GM12864 (cell line): ENCODE data around the gene RCOR1.
"Not testable (repeated sequence)": the region's sequence is repeated elsewhere in the genome, so short reads cannot be mapped to it uniquely, and the experiment has no call there.

Source experiments
- DNase-seq: peaks from one replicate; pipeline ENCODE4 v3.0.0-alpha.2; 2011; ENCODE audit warnings: low read depth
- H3K4me3 ChIP-seq: 2 replicates; pipeline ENCODE4 v1.5.1; 2011; ENCODE audit warnings: mild to moderate bottlenecking, low read depth, low read length, control low read depth
- TF ChIP-seq, protein P1 (sequence below): IDR thresholded peaks from 2 replicates; pipeline ENCODE4 v1.5.1; 2011; ENCODE audit warnings: low read depth, mild to moderate bottlenecking, moderate library complexity, low read length, control low read depth, inconsistent platforms; ENCODE audit errors: missing control alignments

The RCOR1 gene

GRCh38 chr14:102591944-102592762 is at the start of gene RCOR1:
Gene RCOR1, plus strand, starts transcription at chr14:102592649. Its CDS starts 238 bp downstream, at chr14:102592887.
- peak; percentile 91 for DNase-seq
- peak within 1 kb of the TSS; percentile 99 for H3K4me3 ChIP-seq
- TF ChIP-seq, protein P1, sequence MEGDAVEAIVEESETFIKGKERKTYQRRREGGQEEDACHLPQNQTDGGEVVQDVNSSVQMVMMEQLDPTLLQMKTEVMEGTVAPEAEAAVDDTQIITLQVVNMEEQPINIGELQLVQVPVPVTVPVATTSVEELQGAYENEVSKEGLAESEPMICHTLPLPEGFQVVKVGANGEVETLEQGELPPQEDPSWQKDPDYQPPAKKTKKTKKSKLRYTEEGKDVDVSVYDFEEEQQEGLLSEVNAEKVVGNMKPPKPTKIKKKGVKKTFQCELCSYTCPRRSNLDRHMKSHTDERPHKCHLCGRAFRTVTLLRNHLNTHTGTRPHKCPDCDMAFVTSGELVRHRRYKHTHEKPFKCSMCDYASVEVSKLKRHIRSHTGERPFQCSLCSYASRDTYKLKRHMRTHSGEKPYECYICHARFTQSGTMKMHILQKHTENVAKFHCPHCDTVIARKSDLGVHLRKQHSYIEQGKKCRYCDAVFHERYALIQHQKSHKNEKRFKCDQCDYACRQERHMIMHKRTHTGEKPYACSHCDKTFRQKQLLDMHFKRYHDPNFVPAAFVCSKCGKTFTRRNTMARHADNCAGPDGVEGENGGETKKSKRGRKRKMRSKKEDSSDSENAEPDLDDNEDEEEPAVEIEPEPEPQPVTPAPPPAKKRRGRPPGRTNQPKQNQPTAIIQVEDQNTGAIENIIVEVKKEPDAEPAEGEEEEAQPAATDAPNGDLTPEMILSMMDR = no peak

GRCh38 chr14:102544046-102544746 is 48.3 kb upstream of the RCOR1 start:
- DNase-seq = no peak
- TF ChIP-seq, protein P1 = no peak
- H3K4me3 ChIP-seq = no peak overlapping the region; the same call in 1 of the 2 replicates

DNA sequence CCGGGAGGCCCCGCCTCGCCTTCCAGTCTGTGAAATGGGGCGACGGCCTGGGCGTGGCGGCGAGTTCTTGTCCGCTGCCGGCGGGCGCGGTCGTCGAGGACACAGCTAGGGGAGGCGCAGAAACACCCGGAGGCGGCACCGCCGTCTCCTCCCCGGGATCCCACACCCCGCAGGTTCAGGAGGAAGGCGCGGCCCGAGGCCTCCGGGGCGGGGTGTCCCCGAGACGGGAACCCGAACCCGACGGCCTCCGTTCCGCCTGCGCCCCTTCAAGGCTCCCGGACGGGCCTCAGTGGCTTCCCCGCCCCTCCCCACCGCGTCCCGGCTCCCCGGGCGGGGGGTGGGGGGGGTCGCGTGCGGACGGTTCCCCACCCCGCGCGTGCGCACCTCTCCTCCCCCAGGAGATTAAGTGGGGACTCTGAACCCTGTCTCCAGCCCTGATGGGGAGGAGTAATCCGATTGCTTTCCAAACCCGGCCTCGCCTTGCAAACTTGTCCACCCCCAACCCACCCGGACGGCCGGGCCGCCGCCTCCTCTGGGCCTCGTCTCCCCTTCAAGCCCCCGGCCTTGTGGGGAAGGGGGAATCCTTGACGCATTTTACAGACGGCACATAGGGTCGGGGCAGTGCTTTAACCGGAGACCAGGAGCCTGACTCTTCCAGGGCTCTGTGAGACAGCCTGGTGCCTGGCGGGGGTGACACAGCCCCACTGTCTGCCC is 47.5 kb upstream of the RCOR1 start:
- no peak for DNase-seq

DNA sequence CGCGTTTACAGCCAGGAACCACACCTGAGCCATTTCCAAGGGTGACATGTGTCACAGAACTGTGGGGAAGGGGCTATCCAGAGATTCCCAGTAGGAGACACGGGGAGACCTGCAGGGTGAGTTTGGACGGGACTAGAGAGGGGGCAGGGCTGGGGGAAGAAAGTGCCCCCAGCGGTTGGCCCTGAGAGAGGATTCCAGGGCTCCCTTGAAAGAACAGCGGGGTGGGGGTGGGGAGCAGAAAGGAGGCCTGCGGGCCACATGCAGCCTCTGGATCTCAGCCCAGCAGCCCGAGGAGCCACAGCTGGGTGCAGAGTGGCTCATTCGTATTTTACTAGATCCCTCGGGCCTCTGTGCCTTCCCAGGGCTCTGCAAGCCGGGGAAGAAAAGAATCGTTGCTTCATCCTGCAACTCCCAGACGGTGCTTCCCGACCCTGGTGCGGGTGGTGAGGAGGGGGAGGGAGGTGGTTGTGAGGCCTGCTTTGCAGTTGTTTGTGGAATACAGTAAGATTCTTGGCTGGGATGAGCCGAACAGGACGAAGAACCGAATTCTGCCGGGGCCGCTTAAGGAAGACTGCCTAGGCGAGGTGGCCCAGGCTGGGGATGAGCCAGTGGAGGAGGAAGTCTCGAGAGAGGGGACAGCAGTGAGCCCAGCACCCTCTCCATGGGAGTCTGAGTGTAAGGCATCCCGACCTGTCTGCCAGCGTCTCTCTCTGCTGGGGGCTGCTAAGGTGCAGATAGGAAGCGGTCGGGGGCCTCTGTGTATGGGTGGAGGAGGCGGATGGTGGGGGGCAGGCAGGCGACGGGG is 46.8 kb upstream of the RCOR1 start:
- TF ChIP-seq, protein P1 = no peak
- no peak for DNase-seq
- H3K4me3 ChIP-seq = no peak overlapping the region

More for the DNA sequence above, 47.5 kb upstream of the RCOR1 start:
- TF ChIP-seq, protein P1 = no peak
- peak overlapping the region; percentile 14 for H3K4me3 ChIP-seq

- TF ChIP-seq, protein P1 = no peak
- H3K4me3 ChIP-seq = no peak overlapping the region
- DNase-seq = no peak
These were observed 43.7 kb upstream of the RCOR1 start for GRCh38 chr14:102548616-102549240.

GRCh38 chr14:102550927-102551401 is 41.5 kb upstream of the RCOR1 start:
- not testable (repeated sequence) for H3K4me3 ChIP-seq, DNase-seq
